GM12891 (cell line): Measurements from ENCODE around the gene MIPOL1.

ENCODE experiments used
- PAX5 ChIP-seq: IDR thresholded peaks from 2 replicates; pipeline ENCODE4 v1.6.1; 2011; ENCODE audit warnings: low read length, moderate library complexity, mild to moderate bottlenecking; ENCODE audit not compliant: insufficient read depth, severe bottlenecking
- POLR2A ChIP-seq: IDR thresholded peaks from 2 replicates; pipeline ENCODE4 v1.6.1; 2011; ENCODE audit warnings: low read depth, low read length, control low read depth
- POLR2AphosphoS5 ChIP-seq: IDR thresholded peaks from 2 replicates; pipeline ENCODE4 v1.6.1; 2011; ENCODE audit warnings: low read depth, low read length, control low read depth
- POU2F2 ChIP-seq: IDR thresholded peaks from 2 replicates; pipeline ENCODE4 v1.6.1; 2011; ENCODE audit warnings: low read depth, mild to moderate bottlenecking, control low read depth, low read length, moderate library complexity
- SPI1 ChIP-seq: IDR thresholded peaks from 2 replicates; pipeline ENCODE4 v1.6.1; 2011; ENCODE audit warnings: low read depth, low read length, control low read depth
- TAF1 ChIP-seq: IDR thresholded peaks from 2 replicates; pipeline ENCODE4 v1.6.1; 2011; ENCODE audit warnings: low read depth, low read length, control low read depth

GRCh38 chr14:37406095-37406494, 208.4 kb downstream of the MIPOL1 start:
- TF ChIP-seq POLR2A (no peak), POLR2AphosphoS5 (no peak), TAF1 (no peak), SPI1 (no peak), PAX5 (no peak), POU2F2 (no peak)
